Stimulated activated CD4-positive, alpha-beta T cell treated with anti-CD3 and anti-CD28 coated beads, Interleukin-4, amount 100 ng/mL, for 1 hour (primary cell): ENCODE measurements around the gene ACIN1.
A peak's percentile ranks its signal among the peaks of the same experiment; 100 is the strongest.

Experiments used
- DNase-seq: peaks from one replicate; pipeline ENCODE4 v3.0.0-alpha.2; 2020

Gene ACIN1

DNA sequence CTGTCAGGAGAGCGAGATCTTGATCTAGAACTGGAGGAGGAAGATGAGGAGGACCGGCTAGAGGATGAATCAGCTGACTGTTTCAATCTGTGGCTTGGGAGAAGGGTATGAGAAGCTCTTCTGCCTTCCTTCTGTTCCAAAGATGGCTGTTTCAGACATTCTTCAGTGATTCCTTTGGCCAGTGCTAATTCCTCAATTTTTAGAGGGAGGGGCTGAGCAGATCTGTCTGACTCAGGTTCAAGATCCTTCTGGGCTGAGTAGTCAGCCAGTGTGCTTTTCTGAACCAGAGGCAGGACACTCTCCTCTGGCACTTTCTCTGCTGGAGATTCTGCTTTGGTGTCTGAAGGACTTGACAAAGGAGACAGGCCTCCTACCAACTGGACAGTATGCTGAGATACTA is 15.2 kb downstream of the ACIN1 start:
- DNase-seq = no peak

DNA sequence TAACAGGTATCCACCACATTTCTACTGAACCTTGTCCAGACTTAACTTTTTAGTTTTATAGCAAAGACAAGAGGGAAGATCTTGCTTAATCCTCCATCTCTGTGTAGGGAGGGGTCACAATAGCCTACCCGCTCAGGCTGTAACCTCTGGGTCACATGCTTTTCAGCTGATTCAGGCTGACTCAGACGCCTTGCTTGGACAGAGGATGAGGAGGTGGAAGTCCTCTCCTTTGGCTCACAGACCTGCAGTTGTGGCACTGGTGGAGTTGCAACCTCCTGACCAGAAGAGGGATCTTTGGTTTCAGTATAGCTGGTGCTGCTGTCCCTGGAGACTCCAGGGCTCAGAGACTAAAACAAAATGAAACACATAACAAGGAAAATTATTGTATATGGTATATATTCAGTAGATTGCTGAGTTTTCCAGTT is 16.2 kb downstream of the ACIN1 start:
- DNase-seq = no peak

DNA sequence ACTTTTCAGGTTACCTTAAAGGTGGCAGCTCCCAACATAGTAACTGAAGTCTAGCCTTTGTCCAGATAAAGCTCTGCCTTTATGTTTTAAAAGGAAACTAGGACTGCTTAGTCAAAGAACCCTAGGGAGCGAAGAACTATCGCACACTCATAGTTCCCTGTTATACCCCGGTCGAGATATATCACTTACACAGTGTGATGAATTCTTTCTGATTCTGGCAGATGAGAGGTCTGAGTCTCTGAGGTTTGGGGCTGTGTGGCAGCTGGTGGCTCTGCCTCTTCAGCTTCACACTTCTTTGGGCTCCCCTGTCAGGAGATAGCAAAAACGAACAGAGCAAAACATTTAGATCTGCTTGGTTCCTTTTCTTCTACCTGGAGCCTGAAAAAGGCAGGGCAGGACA is 17.0 kb downstream of the ACIN1 start:
- no peak for DNase-seq

DNA sequence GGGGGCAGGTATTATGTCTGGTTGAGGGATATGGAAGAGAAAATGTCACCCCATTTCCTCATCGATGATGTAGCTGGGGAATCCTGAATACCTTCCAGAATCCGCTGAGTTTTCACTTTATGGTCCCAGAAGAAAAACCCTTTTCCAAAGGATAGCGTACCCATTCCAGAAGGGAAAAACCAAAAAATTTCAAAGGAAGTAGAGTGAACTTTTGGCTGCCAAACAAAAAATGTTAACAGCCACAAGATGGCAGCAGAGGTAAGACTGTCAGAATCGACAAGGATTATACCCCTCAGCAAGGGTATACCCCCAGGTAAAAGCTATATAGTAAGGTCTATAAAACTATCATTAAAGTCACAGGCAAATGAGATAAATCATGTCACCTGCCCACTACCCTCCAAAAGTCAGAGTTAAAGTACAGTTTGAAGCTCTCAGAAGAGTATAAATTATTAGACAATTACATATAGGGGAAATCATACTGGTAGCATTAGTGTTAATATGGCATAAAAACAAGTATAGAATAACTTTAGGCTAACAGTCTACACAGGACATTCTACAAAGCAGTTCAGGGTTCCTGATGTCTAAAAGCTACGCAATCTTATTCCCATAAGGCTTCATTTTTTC is 18.0 kb downstream of the ACIN1 start:
- no peak for DNase-seq

DNA sequence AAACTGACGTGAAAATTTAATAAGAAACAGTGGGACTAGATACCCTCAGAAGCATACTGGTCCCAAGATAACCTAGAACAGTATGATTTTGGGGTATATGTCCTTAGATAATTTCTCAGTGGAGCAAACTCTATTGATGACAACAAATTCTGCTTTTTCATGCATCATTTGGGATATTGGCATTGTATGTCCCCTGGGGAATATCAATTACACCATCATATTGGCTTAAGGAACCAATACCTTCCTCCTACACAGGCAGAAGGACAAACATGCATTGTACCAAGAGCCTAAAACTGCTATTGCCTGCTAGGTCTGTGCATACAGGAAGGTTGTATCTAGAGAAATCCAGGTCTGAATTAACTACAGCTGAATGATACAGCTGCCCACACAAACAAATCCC is 20.0 kb downstream of the ACIN1 start:
- no peak for DNase-seq

DNA sequence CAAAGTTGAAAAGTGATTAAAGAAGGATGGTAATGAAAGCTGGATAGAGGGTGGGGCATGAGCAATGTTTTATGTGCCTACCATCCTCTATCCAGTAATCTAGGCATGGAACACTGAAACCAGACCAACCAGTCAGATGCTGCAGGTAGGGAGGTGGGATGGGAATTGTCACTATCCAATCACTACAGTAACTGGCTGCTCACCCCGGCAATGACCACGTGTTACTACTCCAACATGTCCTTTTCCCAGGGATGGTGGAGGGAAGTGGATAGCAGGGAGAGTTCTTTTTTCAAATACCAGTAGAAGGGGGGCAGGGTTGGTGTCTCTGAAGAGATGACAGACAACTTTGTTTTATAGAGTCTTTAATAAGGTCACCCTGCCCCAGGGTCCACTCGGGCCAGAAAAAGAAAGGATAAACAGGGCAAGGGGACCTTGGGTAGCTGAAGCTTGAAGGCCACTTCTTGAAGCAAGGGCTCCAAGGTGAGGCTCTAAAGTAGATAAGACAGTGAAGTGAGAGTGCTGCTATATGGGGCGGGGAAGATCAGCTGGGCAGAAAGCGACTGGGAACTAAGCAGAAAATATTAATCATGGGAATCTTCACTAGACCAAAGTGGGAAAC is 22.9 kb downstream of the ACIN1 start:
- DNase-seq = no peak

DNA sequence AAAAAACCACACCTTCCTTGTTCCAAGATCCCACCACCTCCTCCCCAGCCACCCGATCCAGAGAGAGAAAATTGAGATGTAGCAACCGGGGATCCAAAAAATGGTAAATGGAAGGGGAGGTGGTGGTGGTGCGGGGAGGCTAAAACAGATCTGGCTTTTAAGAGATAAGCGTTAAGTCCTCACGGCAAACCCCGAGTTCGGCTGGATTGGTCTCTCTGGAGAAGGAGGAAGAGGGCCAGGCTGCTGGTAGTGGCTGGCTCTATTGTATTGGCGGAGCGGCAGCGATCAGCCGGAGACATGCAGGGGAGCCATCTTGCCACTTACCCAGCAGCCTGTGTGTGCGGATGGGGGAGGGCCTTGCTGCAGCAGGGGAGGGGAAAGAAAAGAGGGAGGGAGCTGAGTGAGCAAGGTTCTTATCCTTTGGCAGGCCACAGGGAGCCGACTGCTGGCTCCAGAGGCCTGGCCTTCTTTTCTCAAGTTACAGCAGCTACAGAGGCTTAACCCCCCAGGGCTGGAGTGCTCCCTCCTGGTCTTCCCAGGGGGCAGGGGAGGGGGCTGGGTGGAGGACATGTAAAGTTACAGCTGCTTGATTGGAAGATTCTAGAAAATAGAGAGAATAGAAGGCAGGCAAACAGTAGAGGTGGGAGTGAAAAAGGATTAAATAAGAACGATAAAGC is 23.6 kb downstream of the ACIN1 start:
- peak; percentile 78 for DNase-seq

DNA sequence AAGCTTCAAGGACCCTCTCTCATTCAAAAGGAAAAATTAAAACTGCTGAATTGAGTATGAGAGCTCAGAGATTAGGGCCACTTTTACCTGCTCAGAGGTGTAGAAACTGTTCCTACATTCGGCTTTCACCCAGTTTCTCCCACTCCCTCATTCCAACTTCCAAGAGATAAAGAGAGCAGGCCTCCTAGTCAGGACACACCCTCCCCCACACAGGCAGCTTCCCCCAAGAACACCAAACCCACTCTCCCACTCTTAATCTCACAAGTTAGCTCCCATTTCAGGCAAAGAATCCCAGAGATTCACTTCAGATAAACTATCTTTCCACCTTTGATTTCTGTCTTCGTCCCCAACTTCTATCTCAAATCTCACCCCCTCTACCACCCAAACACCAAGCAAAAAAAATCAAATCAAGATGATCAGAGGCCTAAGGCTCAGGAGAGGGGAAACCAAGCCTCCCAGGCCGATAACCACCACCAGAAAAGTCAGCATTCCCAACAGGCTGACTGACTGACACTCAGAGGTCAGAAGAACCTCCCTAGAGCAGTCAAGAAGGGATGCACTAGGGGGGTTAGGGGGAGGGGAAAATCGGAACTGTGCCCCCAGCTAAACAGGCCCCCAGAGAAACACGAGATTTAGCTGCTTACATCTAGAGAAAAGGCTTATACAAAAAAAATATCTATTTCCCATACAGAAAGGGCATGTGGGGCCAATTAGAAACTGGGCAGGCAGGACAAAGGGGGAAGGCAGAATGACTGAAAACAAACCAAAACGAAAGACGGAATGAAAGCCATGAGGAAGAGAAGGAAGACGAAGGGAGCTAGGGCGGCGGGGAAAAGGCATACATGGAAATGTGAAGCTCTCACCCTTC is 24.4 kb downstream of the ACIN1 start:
- DNase-seq = no peak

DNA sequence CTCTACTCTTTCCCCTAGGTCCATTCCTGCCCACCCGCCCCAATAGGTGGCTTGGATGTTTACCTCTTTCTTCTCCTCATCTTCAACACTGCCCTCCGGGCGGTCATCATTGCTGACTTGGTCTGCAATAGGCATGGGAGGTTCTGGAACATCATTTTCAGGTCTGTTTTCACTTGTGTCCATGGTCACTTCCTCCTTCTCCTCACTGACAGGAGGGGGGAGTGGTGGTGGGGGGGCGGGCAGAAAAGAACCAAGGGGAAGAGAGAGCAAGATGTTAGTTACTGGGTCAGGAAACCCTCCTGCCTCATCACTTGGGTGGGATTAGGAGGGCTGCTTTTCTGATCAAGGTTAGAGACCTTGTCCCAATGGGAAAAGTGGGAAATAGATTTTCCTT is 25.5 kb downstream of the ACIN1 start:
- no peak for DNase-seq

DNA sequence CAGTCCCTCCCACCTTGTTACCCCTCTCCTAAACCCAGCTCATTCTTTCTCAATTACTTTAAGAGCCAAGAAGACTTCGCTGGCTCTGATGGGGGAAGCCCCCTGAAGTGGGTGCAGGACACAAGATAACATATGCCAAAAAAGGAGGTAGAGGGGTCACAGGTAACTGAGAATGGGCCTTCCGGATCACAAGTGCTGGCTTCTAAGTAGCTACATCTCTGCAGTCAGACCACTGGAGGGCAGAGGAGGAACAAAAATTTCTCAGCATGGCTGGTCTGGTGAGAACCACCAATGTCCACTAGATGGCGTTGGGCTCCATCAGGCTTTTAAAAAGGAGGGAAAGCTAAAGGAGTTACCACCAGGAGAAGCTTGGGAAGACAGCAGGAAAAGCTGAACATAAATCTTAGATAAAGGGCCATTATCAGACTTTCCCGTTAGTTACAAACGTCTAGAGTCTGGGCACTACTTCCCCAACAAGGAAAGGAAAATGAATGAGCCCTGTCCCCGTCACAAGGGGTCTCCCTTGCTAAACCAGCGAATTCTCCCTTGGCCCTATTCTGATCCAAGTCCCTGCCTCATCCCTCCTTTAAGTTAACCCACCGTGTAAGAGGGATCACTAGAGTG is 26.0 kb downstream of the ACIN1 start:
- DNase-seq = peak; percentile 63

DNA sequence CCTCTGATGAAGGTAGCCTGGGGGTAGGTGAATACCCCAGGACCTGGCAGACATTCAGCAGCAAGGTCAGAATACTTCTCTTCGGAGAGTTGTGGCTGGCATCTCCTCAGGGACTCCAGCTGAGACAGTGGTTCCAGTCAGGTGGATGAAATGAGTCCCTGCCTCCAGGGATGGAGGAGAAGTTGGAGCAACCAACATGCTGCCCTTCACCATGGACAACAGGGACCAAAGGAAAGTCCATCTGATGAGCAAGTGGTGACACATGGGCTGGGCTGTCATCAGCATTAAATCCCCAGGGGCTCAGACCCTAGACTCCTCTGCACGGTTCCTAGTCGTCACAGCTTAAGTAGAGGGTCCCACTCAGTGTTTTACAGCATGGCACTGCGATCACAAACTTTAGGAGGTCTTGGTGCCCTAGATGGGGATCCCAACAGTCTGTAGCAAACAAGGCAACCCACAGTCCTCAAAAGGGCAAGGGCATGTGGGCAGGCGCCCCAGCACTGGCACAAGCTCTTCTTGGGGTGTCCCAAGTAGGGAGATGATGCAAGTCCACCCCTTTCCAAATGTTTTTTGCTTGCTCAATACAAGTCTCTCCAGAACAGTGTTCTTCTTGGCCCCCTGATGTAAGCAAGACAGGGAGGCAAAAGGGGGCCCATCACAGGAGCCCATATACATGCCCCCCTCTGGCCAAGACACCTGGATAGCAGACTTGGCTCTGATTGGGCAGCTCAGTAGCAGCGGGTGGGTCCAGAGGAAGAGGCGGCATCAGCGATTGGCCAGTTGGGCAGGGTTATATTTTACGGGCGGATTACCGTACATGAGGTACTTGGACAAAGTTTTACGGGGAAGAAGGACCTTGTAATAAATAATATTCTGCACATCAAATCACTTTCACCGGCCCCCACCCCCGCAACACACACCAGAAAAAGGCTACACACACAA is 26.8 kb downstream of the ACIN1 start:
- DNase-seq = no peak

DNA sequence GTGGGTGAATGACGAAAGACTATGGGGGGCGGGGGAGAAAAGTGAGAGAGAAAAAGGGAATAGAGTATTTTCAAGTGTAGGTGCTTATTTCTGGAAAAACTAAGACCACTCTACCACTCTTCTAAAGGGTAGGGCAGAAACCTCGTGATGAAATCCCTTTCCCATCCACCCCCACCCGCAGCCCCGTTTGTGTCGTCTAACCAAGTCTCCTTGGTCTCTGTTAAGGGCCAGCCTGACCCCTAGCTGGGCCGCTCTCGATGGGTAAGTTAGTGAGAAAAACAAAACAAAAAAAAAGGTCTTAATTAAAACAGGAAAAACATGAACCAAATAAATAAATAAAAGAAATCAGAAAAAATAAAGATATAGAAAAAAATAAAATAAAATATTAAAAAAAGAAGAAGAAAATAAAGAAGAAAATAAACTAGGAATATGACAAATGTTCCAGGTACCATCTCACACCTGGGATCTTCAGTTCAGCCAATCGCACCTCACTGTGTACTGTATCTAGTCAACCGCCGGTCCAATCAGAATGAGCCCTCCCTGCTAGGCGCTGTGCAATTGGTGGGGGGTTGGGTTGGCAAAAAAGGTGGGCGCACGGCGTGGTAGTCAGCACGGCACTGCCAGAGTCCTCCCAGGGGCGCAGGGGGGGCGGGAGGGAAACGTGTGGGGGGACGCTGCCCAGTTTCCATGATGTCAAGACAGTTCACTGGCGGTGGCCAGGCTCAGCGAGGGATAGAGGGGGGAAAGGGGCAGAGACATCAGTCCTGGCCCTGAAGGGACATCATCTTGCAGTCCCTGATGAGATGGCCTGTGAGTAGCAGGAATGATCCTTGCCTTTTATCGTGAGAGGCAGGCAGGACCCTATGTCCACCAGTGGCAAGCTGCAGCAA is 27.8 kb downstream of the ACIN1 start:
- no peak for DNase-seq

DNA sequence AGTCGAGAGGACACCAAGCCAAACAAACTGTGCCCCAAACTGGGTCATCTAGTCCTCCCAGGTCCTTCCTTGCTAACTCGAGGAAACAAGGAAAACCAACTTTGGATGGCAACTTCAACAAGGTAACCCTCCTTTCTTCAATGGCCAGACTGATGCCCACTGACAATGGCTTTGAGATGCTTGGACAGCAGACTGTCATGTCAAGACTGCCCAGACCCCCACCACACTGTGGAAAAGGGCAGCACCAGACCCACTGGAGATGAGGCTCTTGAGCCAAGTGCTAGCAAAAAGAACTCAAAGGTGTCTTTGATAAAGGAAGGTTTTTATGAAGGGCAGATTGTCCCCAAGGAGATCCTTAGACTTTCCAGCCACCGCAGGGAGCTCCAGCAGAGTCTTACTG is 28.6 kb downstream of the ACIN1 start:
- DNase-seq = no peak

DNA sequence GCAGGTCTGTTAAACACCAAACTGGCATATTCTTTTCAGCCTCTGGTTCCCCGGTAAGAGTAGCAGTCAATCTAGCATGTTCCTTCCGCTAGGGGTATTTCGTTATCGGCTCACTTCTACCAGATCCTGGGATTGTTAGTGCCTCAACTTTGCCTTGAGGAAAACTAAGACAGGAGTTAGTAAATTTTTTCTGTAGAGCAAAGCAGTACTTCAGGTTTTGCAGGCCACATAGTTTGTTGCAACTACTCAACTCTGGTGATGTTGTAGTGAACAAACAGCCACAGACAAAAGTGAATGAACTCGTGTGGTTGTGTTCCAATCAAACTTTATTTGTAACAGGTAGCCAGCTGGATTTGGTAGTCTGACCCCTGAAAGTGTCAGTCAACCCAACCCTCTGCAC is 31.3 kb downstream of the ACIN1 start:
- DNase-seq = no peak

DNA sequence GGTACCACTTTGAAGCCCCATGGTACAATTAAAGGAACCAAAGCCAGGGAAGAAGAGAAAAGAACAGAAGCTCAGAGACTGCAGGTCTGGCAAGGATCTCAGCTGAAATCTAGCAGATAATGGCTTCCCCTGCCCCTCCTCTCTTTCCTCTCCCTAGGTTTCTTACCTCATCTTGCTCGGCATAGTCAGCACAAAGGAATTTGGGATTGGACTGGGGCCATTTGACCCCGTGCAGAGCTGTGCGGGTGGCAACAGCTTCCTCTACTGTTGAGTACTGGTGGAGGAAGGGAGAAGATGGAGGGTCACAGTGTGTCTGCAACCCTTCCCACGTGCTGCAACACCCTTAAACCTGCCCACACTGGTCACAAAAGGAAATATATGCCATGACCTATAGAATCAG is 32.9 kb downstream of the ACIN1 start:
- no peak for DNase-seq

DNA sequence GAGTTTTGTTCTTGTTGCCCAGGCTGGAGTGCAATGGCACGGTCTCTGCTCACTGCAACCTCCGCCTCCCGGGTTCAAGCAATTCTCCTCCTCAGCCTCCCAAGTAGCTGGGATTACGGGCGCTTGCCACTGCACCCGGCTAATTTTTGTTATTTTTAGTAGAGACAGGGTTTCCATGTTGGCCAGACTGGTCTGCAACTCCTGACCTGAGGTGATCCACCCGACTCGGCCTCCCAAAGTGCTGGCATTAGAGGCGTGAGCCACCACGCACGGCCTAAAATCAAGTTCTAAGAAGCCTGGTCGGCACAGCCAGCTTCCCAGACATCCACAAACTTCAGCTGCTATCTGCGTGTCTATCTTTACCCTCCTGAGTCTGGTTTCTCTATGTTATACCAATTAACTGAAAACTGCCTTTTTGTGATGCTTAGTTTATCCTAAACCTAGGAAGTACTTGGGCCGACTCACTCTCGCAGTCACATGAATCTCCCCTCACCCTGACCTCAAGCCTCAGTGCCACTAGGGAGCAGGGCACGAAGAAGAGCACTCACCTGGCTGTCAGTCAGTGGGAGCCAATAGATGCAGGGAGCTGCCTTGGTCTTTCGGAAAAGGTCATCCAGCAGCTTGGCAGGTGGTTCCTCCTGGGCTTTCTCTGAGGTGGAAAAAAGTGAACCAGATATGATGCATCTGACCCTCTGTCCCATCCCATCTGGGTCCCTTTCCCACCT is 34.2 kb downstream of the ACIN1 start:
- no peak for DNase-seq

DNA sequence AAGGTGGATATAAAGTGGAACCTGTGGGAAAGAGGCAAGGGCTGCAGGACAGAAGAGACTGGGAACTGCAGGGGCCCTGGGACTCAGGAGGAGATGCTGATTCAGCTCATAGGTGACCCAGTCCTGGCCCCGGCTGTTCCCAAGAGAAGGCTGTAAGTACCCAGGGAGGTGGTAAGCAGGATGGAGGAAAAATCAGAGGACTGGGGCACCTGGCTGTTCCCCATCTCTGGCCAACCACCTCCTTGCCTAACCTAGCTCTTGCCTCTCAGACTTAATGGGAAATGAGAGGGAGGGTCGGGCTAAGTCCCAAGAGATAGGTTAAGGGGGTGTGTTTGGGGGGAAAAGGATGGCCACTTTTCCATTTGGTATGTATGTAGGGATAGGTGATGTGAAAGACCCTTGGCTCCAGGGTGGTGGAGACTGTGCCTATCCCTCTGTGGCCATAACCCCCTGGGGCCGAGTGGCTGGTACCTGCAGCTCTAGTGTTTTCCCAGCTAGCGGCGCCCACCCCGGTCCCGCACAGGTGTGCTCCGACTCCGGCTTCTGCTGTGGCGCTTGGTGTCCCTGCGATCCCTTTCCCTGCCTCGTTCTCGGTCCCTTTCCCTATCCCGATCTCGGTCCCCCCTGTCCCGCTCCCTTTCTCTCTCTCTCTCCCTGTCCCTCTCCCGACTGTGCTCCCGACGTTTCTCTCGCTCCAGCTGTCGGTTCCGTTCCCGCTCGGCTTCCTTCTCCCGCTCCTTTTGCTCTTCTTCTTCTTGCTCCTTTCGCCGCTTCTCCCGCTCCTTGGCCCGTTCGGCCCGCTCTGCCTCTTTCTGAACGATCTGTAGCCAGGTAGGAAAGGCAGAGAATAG is 36.1 kb downstream of the ACIN1 start:
- no peak for DNase-seq

DNA sequence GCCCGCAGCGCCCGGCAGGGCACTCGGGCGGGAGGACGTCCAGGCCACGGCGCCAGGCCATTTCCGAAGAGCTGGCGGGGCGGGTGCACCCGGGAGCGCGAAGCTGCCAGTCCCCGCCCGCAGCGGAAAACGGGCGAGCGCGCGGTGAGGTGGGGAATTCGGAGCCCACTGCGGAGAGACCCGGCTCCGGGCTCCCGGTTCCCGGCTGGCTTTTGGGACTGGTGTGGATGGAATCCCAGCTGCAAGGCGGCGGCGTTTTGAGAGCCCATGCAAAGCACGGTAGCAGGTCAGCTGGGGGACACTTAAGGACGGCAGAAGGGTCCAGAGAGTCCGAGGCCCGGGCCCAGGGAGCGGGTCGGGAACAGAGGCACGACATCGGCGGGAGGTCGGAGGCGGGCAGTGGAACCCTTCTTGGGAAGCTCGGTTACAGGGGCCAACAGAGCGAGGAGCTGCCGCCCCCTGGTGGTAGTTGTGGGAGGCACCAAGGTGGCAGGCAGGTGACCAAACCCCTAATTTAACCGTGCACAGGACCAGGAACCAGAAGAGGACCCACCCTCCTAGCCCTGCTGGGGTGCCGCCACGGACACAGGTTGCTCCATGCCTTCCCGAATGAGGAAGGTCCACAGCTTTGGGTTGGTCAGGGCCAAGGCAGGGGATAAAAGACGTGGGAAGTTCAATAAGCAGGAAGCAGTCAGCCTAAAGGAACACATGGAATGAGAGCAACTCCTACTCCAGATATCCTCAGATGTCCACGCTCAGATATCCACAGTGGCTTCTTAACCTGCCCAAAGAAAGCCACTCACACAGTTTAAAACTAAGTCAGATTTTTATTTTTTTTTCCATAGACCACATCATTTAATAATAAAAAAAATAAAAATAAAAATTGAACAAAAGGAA is 36.9 kb downstream of the ACIN1 start:
- DNase-seq = peak; percentile 88
